Mucosa of rectum (tissue), 2 donors: ENCODE measurements around the gene ARHGAP1.

ENCODE experiments used
- H3K27ac ChIP-seq, 2 donors: one replicate each; pipeline ENCODE4 v1.7.0; 2013; ENCODE audit warnings: inconsistent platforms in 2 of 2, low read depth in 2 of 2, low read length in 2 of 2
- H3K27me3 ChIP-seq, 2 donors: one replicate each; pipeline ENCODE4 v1.7.0; 2013; ENCODE audit warnings: low read length in 2 of 2; ENCODE audit not compliant: control insufficient read depth in 2 of 2, insufficient read depth in 2 of 2
- H3K36me3 ChIP-seq, 2 donors: one replicate each; pipeline ENCODE4 v1.7.0; 2013; ENCODE audit warnings: low read length in 2 of 2; ENCODE audit not compliant: control insufficient read depth in 2 of 2, insufficient read depth in 2 of 2
- H3K4me1 ChIP-seq, 2 donors: one replicate each; pipeline ENCODE4 v1.7.0; 2013; ENCODE audit warnings: low read length in 2 of 2, mild to moderate bottlenecking in 1 of 2; ENCODE audit not compliant: control insufficient read depth in 2 of 2, insufficient read depth in 2 of 2
- H3K4me3 ChIP-seq, 2 donors: one replicate each; pipeline ENCODE4 v1.7.0; 2013; ENCODE audit warnings: low read length in 2 of 2
- H3K9ac ChIP-seq, 2 donors: one replicate each; pipeline ENCODE4 v1.7.0; 2013; ENCODE audit warnings: low read length in 2 of 2, low read depth in 1 of 2, mild to moderate bottlenecking in 1 of 2
- H3K9me3 ChIP-seq, 2 donors: one replicate each; pipeline ENCODE4 v1.7.0; 2013; ENCODE audit warnings: low read length in 2 of 2; ENCODE audit not compliant: control insufficient read depth in 2 of 2
- donor health status: healthy.
- donor health status: Normal muscosa, but diverticular disease.

ARHGAP1 gene

DNA sequence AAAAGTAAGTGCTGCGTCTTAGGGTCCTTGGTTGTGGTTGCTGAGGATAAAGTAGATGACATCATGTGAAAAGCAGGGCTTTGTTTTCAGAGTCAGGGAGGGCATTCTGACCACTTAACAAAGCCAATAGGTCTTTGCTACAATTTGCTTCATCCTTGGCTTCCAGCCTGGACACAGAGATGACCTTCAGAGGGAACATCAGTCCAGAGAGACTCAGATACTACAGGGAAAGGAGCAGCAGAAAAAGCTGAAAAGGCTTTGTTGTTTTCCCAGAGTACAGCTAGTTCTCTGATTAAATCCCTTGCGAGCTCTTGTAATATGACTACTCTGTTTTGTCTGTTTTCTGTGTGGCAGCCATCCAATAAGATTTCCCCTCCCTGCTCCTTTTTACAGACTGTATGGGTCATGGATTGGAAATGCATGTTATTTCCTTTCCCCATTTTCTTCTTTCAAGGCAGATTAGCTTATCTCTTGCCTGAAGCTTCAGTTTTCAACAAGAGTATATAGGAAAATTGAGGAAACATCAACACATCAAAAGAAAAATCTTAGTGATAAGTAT is 51.2 kb downstream of the ARHGAP1 start:
- Histone ChIP-seq H3K4me1 (no peaks in the 10 kb centered on the region), H3K9me3 (no peaks in the 10 kb centered on the region), H3K27me3 (no peaks in the 10 kb centered on the region), H3K27ac (no peak overlapping the region), H3K9ac (no peak overlapping the region), H3K4me3 (no peak overlapping the region), H3K36me3 (peaks cover 53 to 66% of the 10 kb centered on the region in 2 donors)

DNA sequence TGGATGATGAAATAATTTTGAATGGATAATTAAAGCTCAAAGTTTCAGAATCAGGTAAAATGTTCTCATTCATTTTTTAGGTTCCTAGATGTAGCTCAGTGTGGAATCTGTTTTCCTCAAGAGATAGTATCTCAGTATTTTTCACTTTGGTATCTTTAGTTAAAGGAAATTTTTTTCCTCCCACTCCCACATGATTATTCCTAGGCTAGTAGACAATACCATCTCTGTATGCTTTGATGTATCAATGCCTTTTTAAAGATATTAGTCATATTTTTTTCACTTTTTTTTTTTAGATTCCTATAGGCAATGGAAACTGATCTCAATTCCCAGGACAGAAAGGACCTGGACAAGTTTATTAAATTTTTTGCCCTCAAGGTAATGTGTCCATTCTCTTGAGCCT is 56.4 kb downstream of the ARHGAP1 start:
- no peak overlapping the region for H3K27ac ChIP-seq

DNA sequence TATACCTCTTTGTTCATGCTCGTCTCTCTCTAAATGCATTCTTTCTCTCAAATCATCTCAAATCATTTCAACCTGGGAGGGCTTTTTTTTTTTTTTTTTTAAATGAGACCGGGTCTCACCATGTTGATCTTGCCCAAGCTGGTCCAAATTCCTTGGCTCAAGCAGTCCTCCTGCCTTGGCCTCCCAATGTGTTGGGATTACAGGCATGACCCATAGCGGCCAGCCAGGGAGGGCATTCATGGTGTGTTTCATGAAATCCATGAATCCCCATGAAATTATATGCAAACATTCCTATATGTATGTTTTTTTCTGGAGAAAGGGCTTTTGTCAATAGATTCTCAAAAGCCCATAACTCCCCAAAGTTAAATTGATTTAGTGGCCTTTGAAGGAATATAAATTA is 56.9 kb downstream of the ARHGAP1 start:
- no peak overlapping the region for H3K27ac ChIP-seq
- H3K36me3 ChIP-seq: peaks cover 30 to 36% of the 10 kb centered on the region in 2 donors
- H3K4me1 ChIP-seq: no peaks in the 10 kb centered on the region

More for the DNA sequence above, 56.4 kb downstream of the ARHGAP1 start:
- Histone ChIP-seq H3K4me1 (no peaks in the 10 kb centered on the region), H3K9me3 (no peaks in the 10 kb centered on the region), H3K4me3 (no peak overlapping the region), H3K27me3 (no peaks in the 10 kb centered on the region), H3K36me3 (peaks cover 31 to 36% of the 10 kb centered on the region in 2 donors), H3K9ac (no peak overlapping the region)

DNA sequence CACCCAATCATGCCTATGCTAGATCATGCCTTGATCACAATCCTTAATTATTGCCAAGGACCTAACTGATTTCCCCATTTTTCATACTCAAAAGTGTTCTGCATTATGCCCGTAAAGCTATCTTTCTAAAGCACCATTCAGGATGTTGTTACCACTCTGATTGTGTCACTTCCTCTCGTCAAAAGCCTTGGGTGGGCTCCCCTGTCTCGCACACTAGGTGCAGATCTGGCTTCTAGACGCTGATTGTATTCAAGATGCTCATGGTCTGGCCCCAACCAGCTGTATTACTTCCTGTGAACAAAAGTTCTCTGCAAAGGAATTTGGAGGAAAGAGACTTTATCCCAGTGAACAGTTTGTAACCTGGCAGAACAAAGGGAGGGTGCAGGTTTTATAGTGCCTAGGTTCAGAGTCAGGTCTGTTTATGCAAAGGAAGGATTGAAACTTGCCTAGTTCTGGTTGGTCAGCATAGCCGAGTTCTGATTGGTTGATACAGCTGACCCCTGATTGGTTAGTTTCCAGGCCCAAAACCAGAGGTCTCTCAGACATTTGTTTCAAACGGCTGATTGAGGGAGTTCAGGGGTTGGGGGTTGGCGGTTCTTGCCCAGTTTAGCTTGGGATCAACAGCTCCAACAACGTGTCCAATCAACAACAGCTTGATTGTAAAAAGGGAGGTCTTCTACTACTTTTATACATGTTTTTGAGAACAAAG is 57.6 kb downstream of the ARHGAP1 start:
- Histone ChIP-seq H3K9me3 (no peaks in the 10 kb centered on the region), H3K4me1 (no peaks in the 10 kb centered on the region), H3K4me3 (no peak overlapping the region), H3K27me3 (no peaks in the 10 kb centered on the region), H3K27ac (no peak overlapping the region), H3K36me3 (peaks cover 29 to 34% of the 10 kb centered on the region in 2 donors), H3K9ac (no peak overlapping the region)

More for the DNA sequence above, 56.9 kb downstream of the ARHGAP1 start:
- Histone ChIP-seq H3K9ac (no peak overlapping the region), H3K9me3 (no peaks in the 10 kb centered on the region), H3K27me3 (no peaks in the 10 kb centered on the region), H3K4me3 (no peak overlapping the region)

DNA sequence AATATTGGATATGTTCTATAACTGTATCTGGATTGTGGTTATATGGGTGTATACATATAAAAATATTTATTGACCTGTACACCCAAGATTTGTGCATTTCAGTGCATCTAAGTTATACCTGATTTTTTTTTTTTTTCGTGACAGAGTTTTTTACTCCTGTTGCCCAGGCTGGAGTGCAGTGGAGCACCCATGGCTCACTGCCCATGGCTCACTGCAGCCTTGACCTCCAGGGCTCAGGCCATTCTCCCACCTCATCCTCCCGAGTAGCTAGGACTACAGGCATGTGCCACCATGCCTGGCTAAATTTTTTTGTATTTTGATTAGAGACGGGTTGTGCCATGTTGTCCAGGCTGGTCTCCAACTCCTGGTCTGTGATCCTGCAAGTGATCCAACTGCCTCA is 58.8 kb downstream of the ARHGAP1 start:
- Histone ChIP-seq H3K4me3 (no peak overlapping the region), H3K9ac (no peak overlapping the region), H3K36me3 (peaks cover 23 to 25% of the 10 kb centered on the region in 2 donors), H3K4me1 (no peaks in the 10 kb centered on the region), H3K27ac (no peak overlapping the region), H3K9me3 (no peaks in the 10 kb centered on the region), H3K27me3 (no peaks in the 10 kb centered on the region)

DNA sequence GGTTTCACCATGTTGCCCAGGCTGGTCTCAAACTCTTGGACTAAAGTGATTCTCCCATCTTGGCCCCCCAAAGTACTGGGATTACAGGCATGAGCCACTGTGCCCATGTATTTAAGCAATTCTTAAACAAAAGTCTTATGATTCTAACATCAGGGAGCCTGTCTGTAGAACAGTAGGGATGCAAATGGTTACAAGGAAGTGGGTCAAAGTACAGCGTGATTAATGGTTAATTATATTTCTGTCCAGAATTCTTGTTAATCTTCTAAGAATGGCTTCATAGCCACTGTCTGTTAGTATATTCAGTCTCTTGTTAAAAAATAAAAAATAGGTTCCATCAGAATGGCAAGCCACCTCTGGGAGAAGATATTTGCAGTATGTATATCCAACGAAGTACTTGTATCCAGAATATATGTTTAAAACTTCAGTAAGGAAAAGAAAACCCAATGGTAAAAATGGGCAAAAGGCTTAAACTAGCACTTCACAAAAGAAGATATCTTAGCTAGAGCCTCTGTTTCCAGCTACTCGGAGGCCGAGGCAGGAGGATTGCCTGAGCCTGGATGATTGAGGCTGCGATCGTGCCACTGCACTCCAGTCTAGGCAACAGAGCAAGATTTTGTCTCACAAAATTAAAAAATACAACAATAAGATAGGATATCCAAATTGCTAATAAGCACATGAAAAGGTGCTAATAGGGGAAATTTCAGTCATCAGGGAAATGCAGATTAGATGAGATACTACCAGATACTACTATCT is 60.2 kb downstream of the ARHGAP1 start:
- no peaks in the 10 kb centered on the region for H3K27me3 ChIP-seq
- no peak overlapping the region for H3K9ac ChIP-seq
- H3K4me1 ChIP-seq: no peaks in the 10 kb centered on the region
- no peak overlapping the region for H3K27ac ChIP-seq
- no peak overlapping the region for H3K4me3 ChIP-seq
- H3K9me3 ChIP-seq: no peaks in the 10 kb centered on the region
- H3K36me3 ChIP-seq: peaks cover 12 to 17% of the 10 kb centered on the region in 2 donors

DNA sequence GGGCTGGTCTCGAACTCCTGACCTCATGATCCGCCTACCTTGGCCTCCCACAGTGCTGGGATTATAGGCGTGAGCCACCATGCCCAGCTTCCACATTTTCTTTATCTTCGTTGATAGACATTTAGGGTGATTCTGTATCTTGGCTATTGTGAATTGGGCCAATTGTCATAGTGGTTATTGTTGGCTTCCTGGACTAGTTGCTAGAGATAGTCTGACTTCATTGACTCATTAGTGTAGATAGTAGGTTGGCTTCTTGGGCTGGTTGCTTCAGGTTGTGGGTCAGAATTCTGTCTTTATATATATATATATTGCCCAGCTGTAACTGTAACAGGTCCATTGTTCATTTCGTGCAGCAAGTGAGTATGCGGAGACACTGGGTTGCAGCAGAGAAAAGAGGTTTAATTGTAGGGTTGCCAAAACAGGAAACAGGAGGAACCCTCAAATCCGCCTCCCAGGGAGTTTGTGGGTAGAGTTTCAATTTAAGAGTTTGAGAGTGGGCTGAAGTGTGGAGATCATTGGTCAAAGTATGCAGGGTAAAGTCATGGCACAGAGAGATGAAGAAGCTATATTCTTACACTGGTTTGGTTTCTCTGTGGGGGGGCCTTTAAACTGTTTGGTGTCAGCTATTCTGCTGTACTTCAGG is 61.1 kb downstream of the ARHGAP1 start:
- Histone ChIP-seq H3K9ac (no peak overlapping the region), H3K4me1 (no peaks in the 10 kb centered on the region), H3K4me3 (no peak overlapping the region), H3K27me3 (no peaks in the 10 kb centered on the region), H3K36me3 (peaks cover 9 to 10% of the 10 kb centered on the region in 2 donors), H3K27ac (no peak overlapping the region), H3K9me3 (no peaks in the 10 kb centered on the region)

DNA sequence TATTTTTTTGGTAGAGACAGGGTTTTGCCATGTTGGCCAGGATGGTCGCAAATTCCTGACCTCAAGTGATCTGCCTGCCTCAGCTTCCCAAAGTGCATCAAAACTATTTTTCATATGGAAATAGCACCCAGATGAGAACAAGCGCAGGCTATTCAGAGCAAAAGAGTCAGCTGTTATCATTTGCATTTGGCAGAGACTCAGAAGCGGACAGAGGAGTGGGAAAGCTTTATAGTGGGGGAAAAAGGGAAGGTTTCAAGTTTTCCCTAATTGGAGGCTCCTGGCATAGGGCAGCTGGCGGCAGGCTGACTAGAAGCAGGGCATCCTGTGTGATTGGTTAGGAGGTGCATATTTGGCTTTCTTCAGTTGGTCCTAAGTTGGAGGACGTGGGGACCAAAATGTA is 62.9 kb downstream of the ARHGAP1 start:
- H3K36me3 ChIP-seq: peaks cover 7% of the 10 kb centered on the region in 2 donors
- no peak overlapping the region for H3K27ac ChIP-seq
- no peaks in the 10 kb centered on the region for H3K9me3 ChIP-seq
- no peaks in the 10 kb centered on the region for H3K4me1 ChIP-seq
- no peak overlapping the region for H3K9ac ChIP-seq
- H3K4me3 ChIP-seq: no peak overlapping the region
- H3K27me3 ChIP-seq: no peaks in the 10 kb centered on the region

DNA sequence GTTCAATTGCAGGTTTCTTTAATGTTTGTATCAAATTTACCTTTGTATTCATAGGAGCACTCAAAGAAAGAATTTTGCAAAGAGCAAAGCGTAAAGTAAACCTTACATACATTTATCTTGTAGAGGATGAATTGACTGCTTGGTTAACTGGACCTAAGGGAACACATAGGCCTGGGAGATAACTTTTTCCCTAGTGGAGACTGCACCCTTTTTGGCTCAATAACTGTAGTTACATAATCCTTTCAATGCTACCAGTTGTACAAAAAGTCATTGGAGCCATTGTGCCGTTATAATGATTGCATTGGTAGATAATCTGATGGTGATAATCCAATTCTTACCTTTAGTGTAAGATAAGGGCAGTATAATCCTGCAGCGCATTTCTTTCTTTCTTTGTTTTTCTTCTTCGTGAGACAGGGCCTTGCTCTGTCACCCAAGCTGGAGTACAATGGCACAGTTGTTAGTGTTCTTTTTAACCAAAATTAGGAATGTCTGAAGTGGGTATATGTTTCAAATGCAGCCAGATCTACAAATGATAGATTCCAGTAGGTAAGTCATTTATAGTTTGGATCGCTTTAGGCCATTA is 64.8 kb downstream of the ARHGAP1 start:
- Histone ChIP-seq H3K9ac (no peak overlapping the region), H3K4me3 (no peak overlapping the region), H3K36me3 (peaks cover 14 to 19% of the 10 kb centered on the region in 2 donors), H3K4me1 (no peaks in the 10 kb centered on the region), H3K9me3 (no peaks in the 10 kb centered on the region), H3K27ac (no peak overlapping the region), H3K27me3 (no peaks in the 10 kb centered on the region)
